ENCODE measurements around the gene GALNT10.
"Not testable (repeated sequence)": the region's sequence is repeated elsewhere in the genome, so short reads cannot be mapped to it uniquely, and the experiment has no call there.

Gene GALNT10

GRCh38 chr5:154349626-154350264 lies 159.2 kb downstream of the GALNT10 start:
- Histone ChIP-seq H3K9me3 (ENCODE audit: control insufficient read depth, low read length) (no peaks in the 10 kb centered on the region), H3K4me1 (ENCODE audit: control insufficient read depth, insufficient read depth, low read length) (no peaks in the 10 kb centered on the region), H3K4me3 (ENCODE audit: low read length) (no peak overlapping the region), H3K27me3 (ENCODE audit: control insufficient read depth, insufficient read depth, low read length) (no peaks in the 10 kb centered on the region), H3K9ac (ENCODE audit: low read length) (no peak overlapping the region), H3K36me3 (ENCODE audit: control insufficient read depth, insufficient read depth, low read length) (no peaks in the 10 kb centered on the region)

DNA sequence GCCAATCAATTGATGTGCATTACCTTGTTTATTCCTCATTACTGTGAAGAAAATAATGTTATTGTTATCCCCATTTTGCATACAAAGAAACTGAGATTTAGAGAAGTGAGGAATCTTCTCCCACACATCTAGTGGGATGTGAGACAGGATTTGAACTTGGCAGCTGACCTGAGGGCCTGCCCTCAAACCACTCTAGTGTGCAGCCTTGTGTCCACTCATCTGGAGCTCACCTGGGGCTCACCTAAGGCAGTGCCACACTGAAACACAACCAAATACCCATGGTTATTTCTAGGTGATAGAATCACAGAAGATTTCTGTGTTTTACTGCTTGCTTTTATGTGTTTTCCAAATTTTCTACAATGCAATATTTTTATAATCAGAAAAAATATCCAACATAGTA lies 160.6 kb downstream of the GALNT10 start:
- H3K4me3 ChIP-seq (ENCODE audit: low read length), result no peak overlapping the region
- H3K27me3 ChIP-seq (ENCODE audit: control insufficient read depth, insufficient read depth, low read length), result no peaks in the 10 kb centered on the region
- no peaks in the 10 kb centered on the region for H3K36me3 ChIP-seq (ENCODE audit: control insufficient read depth, insufficient read depth, low read length)
- H3K4me1 ChIP-seq (ENCODE audit: control insufficient read depth, insufficient read depth, low read length), result peaks cover 10% of the 10 kb centered on the region
- no peaks in the 10 kb centered on the region for H3K9me3 ChIP-seq (ENCODE audit: control insufficient read depth, low read length)
- no peak overlapping the region for H3K9ac ChIP-seq (ENCODE audit: low read length)

- Histone ChIP-seq H3K9me3 (ENCODE audit: control insufficient read depth, low read length) (no peaks in the 10 kb centered on the region), H3K4me1 (ENCODE audit: control insufficient read depth, insufficient read depth, low read length) (peaks cover 14% of the 10 kb centered on the region), H3K9ac (ENCODE audit: low read length) (no peak overlapping the region), H3K4me3 (ENCODE audit: low read length) (no peak overlapping the region), H3K36me3 (ENCODE audit: control insufficient read depth, insufficient read depth, low read length) (no peaks in the 10 kb centered on the region), H3K27me3 (ENCODE audit: control insufficient read depth, insufficient read depth, low read length) (no peaks in the 10 kb centered on the region)
These were observed 161.0 kb downstream of the GALNT10 start for GRCh38 chr5:154351566-154351965.

GRCh38 chr5:154352960-154353548 lies 162.5 kb downstream of the GALNT10 start:
- no peak overlapping the region for H3K9ac ChIP-seq (ENCODE audit: low read length)
- peaks cover 14% of the 10 kb centered on the region for H3K4me1 ChIP-seq (ENCODE audit: control insufficient read depth, insufficient read depth, low read length)
- H3K36me3 ChIP-seq (ENCODE audit: control insufficient read depth, insufficient read depth, low read length), result no peaks in the 10 kb centered on the region
- no peak overlapping the region for H3K4me3 ChIP-seq (ENCODE audit: low read length)
- H3K27me3 ChIP-seq (ENCODE audit: control insufficient read depth, insufficient read depth, low read length), result no peaks in the 10 kb centered on the region
- H3K9me3 ChIP-seq (ENCODE audit: control insufficient read depth, low read length), result no peaks in the 10 kb centered on the region

DNA sequence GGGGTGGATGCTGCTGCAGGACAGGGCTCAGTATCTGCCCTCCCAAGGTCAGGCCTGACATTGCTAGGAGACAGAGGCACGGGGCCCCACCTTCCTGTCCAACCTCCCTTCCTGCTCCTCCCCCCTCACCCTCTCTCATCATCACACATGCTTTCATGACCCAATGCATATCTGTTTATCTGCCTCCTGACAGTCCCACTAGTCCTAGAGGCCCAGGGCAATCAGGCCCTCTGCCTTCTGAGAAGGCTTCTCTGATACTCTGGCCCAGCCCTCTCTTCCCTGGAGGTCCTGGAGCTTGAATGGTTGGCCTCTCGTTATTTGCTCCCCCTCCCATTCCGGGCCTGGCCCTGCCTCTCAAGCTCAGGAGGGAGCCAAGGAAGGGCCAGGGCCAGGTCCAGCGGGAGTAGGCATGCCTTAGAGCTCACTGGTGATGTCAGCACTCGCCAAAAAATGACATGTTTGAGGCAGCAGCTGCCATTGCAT lies 164.6 kb downstream of the GALNT10 start:
- Histone ChIP-seq H3K27me3 (ENCODE audit: control insufficient read depth, insufficient read depth, low read length) (no peaks in the 10 kb centered on the region), H3K4me3 (ENCODE audit: low read length) (no peak overlapping the region), H3K9ac (ENCODE audit: low read length) (no peak overlapping the region), H3K9me3 (ENCODE audit: control insufficient read depth, low read length) (no peaks in the 10 kb centered on the region), H3K4me1 (ENCODE audit: control insufficient read depth, insufficient read depth, low read length) (peaks cover 14% of the 10 kb centered on the region), H3K36me3 (ENCODE audit: control insufficient read depth, insufficient read depth, low read length) (no peaks in the 10 kb centered on the region)

- H3K9ac ChIP-seq (ENCODE audit: low read length), result no peak overlapping the region
- H3K4me3 ChIP-seq (ENCODE audit: low read length), result no peak overlapping the region
- no peaks in the 10 kb centered on the region for H3K27me3 ChIP-seq (ENCODE audit: control insufficient read depth, insufficient read depth, low read length)
- no peaks in the 10 kb centered on the region for H3K9me3 ChIP-seq (ENCODE audit: control insufficient read depth, low read length)
- peaks cover 14% of the 10 kb centered on the region for H3K4me1 ChIP-seq (ENCODE audit: control insufficient read depth, insufficient read depth, low read length)
- no peaks in the 10 kb centered on the region for H3K36me3 ChIP-seq (ENCODE audit: control insufficient read depth, insufficient read depth, low read length)
These were observed 165.6 kb downstream of the GALNT10 start for GRCh38 chr5:154356020-154356655.

GRCh38 chr5:154356958-154357357 lies 166.4 kb downstream of the GALNT10 start:
- Histone ChIP-seq H3K9me3 (ENCODE audit: control insufficient read depth, low read length) (no peaks in the 10 kb centered on the region), H3K27me3 (ENCODE audit: control insufficient read depth, insufficient read depth, low read length) (no peaks in the 10 kb centered on the region), H3K4me3 (ENCODE audit: low read length) (no peak overlapping the region), H3K4me1 (ENCODE audit: control insufficient read depth, insufficient read depth, low read length) (peaks cover 14% of the 10 kb centered on the region), H3K36me3 (ENCODE audit: control insufficient read depth, insufficient read depth, low read length) (no peaks in the 10 kb centered on the region), H3K9ac (ENCODE audit: low read length) (no peak overlapping the region)

DNA sequence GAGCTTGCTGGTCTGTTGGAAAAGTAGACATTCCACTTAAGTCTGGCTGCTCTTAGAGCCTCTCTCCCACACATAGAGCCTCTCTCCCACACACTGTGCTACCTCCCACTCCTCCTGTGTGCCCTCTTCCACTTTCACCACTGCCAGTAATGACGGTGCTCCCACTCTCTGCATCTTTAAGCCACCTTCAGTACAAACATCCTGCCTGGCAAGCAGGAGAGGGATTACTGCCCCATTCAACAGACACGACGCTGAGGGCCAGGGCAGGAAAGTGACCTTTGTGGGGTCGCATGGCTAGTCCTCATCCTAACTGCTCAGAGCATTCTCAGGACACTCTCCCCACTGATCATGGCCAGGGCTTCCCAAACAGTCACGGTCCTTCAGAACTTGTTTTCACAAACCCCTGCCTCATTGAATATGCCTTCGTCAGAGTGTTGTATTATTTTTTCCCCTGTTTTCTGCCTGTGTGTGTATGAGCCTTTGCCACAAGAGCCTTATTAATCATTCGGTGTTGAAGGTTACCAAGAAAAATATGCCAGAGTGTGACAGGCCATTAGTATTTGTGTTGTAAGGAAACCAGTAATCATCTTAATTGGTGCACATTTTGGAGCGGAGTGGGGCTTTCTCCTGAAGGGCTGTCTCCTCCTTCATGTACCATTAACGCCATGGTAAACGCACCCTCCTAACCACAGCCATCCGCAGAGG lies 168.1 kb downstream of the GALNT10 start:
- Histone ChIP-seq H3K4me3 (ENCODE audit: low read length) (no peak overlapping the region), H3K4me1 (ENCODE audit: control insufficient read depth, insufficient read depth, low read length) (peaks cover 14% of the 10 kb centered on the region), H3K27me3 (ENCODE audit: control insufficient read depth, insufficient read depth, low read length) (no peaks in the 10 kb centered on the region), H3K9ac (ENCODE audit: low read length) (no peak overlapping the region), H3K36me3 (ENCODE audit: control insufficient read depth, insufficient read depth, low read length) (no peaks in the 10 kb centered on the region), H3K9me3 (ENCODE audit: control insufficient read depth, low read length) (no peaks in the 10 kb centered on the region)

- Histone ChIP-seq H3K4me3 (ENCODE audit: low read length) (no peak overlapping the region), H3K36me3 (ENCODE audit: control insufficient read depth, insufficient read depth, low read length) (no peaks in the 10 kb centered on the region), H3K4me1 (ENCODE audit: control insufficient read depth, insufficient read depth, low read length) (peaks cover 14% of the 10 kb centered on the region), H3K9ac (ENCODE audit: low read length) (no peak overlapping the region), H3K27me3 (ENCODE audit: control insufficient read depth, insufficient read depth, low read length) (no peaks in the 10 kb centered on the region), H3K9me3 (ENCODE audit: control insufficient read depth, low read length) (no peaks in the 10 kb centered on the region)
These were observed 168.7 kb downstream of the GALNT10 start for GRCh38 chr5:154359221-154359573.

DNA sequence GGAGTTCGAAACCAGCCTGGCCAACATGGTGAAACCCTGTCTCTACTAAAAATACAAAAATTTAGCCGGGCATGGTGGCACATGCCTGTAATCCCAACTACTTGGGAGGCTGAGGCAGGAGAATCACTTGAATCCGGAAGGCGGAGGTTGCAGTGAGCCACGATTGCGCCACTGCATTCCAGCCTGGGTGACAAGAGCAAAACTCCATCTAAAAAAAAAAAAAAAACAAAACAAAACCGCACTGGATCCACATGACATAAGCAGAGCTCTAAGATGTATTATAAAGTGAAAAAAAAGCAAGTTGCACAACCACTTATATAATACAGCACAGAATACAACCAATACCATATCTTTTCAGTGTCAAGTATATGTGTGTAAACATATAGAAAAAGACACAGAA lies 169.7 kb downstream of the GALNT10 start:
- not testable (repeated sequence) for H3K27me3 ChIP-seq (ENCODE audit: control insufficient read depth, insufficient read depth, low read length); H3K9ac ChIP-seq (ENCODE audit: low read length); H3K4me3 ChIP-seq (ENCODE audit: low read length); H3K9me3 ChIP-seq (ENCODE audit: control insufficient read depth, low read length); H3K36me3 ChIP-seq (ENCODE audit: control insufficient read depth, insufficient read depth, low read length)
- peaks cover 13% of the 10 kb centered on the region for H3K4me1 ChIP-seq (ENCODE audit: control insufficient read depth, insufficient read depth, low read length)

DNA sequence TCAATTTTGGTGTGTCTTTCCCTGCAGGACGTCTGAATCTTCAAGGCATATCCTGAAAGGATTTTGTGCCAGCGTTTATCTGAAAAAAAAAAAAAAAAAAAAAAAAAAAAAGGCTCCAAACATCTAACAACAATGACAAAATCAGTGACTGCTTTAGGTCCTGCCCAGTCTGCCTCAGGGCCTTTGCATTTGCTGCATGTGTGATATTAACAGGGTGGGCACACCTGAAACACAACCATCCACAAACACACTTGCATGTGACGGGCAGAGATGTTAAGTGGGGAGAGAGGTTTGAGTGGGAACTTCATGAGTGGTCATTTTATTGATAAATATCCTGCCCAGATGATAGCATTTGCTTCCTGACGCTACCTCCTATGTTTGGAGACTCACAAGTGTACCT lies 172.9 kb downstream of the GALNT10 start:
- H3K9me3 ChIP-seq (ENCODE audit: control insufficient read depth, low read length), result no peaks in the 10 kb centered on the region
- no peak overlapping the region for H3K9ac ChIP-seq (ENCODE audit: low read length)
- H3K4me1 ChIP-seq (ENCODE audit: control insufficient read depth, insufficient read depth, low read length), result no peaks in the 10 kb centered on the region
- no peak overlapping the region for H3K4me3 ChIP-seq (ENCODE audit: low read length)
- H3K36me3 ChIP-seq (ENCODE audit: control insufficient read depth, insufficient read depth, low read length), result no peaks in the 10 kb centered on the region
- no peaks in the 10 kb centered on the region for H3K27me3 ChIP-seq (ENCODE audit: control insufficient read depth, insufficient read depth, low read length)

DNA sequence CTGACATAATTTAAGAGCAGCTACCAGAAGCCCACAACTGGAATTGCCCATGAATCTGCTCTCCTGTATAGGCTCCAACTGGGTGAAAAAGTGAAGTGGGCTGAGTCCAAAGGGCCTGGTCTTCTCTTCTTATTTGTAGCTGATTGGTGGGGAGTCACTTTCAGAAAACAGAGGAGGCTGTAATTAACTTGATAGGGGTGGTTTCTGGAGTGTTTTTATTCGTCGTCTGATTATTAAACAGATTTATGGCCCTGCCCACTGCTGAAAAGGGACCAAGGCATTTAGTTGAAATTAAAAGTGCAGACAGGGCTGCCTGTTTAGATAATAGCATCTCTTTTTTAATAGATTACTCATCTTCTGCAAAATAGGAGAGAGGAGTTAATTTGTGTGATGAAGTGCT lies 174.2 kb downstream of the GALNT10 start:
- H3K4me3 ChIP-seq (ENCODE audit: low read length), result no peak overlapping the region
- no peaks in the 10 kb centered on the region for H3K9me3 ChIP-seq (ENCODE audit: control insufficient read depth, low read length)
- no peaks in the 10 kb centered on the region for H3K36me3 ChIP-seq (ENCODE audit: control insufficient read depth, insufficient read depth, low read length)
- no peaks in the 10 kb centered on the region for H3K4me1 ChIP-seq (ENCODE audit: control insufficient read depth, insufficient read depth, low read length)
- H3K27me3 ChIP-seq (ENCODE audit: control insufficient read depth, insufficient read depth, low read length), result no peaks in the 10 kb centered on the region
- no peak overlapping the region for H3K9ac ChIP-seq (ENCODE audit: low read length)

Data from mucosa of stomach (tissue), 1 donor.